IgD-negative memory B cell (primary cell): ENCODE data around the gene BATF2. TPM values are rescaled to one million over a fixed set of nuclear protein-coding genes. Genes with fewer than 3 reads are reported as not detected.

Experiments used
- H3K27ac Mint-ChIP-seq, 3 donors: one replicate each; pipeline ENCODE4 v1.8.0; 2020 to 2022; ENCODE audit warnings: mild to moderate bottlenecking in 3 of 3, mixed read lengths in 3 of 3, moderate library complexity in 1 of 3
- H3K27me3 Mint-ChIP-seq: one replicate; pipeline ENCODE4 v1.8.0; 2021; ENCODE audit warnings: mixed read lengths
- H3K36me3 Mint-ChIP-seq: one replicate; pipeline ENCODE4 v1.8.0; 2020; ENCODE audit warnings: mild to moderate bottlenecking, mixed read lengths
- H3K4me1 Mint-ChIP-seq, 3 donors: one replicate each; pipeline ENCODE4 v1.8.0; 2020 to 2022; ENCODE audit warnings: mixed read lengths in 3 of 3, mild to moderate bottlenecking in 1 of 3
- H3K4me3 Mint-ChIP-seq, 4 donors: one replicate each; pipeline ENCODE4 v1.8.0; 2020 to 2022; ENCODE audit warnings: mild to moderate bottlenecking in 4 of 4, mixed read lengths in 4 of 4, moderate library complexity in 3 of 4
- H3K9me3 Mint-ChIP-seq, 3 donors: one replicate each; pipeline ENCODE4 v1.8.0; 2020 to 2021; ENCODE audit warnings: mixed read lengths in 3 of 3, mild to moderate bottlenecking in 1 of 3
- polyA plus RNA-seq: library from polyadenylated mRNA; unstranded; fragments of 300-500 nt; fragmentation: Illumina TruSeq; gene quantifications from one replicate; pipeline ENCODE4 v1.2.3, GENCODE V29; 2021

BATF2 gene
- polyA plus RNA-seq, 1 donor from 2014 or later, result 0.29 TPM

DNA sequence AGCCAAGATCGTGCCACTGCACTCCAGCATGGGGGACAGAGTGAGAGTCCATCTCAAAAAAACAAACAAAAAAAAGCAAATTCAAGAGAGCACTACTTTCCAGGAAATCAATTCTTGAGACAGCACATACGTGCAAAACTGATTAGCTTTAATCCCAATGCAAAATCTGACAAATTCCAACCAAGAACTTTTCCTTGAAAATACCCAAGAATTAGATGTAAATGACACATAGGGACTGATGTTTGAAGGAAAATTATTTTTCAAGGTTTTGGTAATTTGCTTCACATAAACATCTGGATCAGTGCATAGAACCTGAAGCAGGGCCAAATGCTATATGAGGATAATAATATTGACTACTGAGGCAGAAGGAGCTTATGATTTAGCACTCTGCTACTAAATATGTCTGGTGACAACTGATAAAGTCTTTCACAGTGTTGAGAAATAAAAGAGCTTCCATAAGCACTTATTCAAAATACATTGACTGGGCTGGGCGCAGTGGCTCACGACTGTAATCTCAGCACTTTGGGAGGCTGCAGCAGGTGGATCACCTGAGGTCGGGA is 33.6 kb downstream of the BATF2 start:
- peaks cover 2% of the 10 kb centered on the region for H3K36me3 Mint-ChIP-seq
- no peaks in the 10 kb centered on the region for H3K9me3 Mint-ChIP-seq
- no peaks in the 10 kb centered on the region for H3K27me3 Mint-ChIP-seq
- no peak overlapping the region for H3K4me3 Mint-ChIP-seq
- peaks cover 7 to 9% (median 7%) of the 10 kb centered on the region in 3 donors for H3K4me1 Mint-ChIP-seq
- no peak overlapping the region for H3K27ac Mint-ChIP-seq

DNA sequence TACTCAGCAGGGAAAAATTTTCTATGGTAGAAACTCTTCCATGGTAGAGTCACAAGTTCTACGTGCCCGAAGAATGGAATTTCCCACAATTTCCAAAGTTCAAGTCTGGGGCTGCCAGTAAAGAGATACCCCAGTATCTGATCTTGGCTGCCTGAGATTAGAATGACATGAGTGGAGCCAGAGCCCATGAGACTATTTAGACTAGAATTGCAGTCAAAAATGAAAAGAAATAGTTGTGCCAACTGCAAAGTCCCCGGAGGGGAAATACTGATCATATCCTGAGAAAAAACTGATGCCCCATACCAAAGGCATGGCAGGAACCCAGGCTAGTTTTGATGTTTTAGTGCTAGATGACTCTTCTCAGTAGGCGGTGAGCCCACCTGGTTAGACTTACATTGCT is 36.1 kb downstream of the BATF2 start:
- Mint-ChIP-seq H3K4me3 (no peak overlapping the region), H3K9me3 (no peaks in the 10 kb centered on the region), H3K27me3 (peaks cover 2% of the 10 kb centered on the region), H3K36me3 (no peaks in the 10 kb centered on the region), H3K27ac (no peak overlapping the region), H3K4me1 (peaks cover 5 to 7% (median 7%) of the 10 kb centered on the region in 3 donors)

DNA sequence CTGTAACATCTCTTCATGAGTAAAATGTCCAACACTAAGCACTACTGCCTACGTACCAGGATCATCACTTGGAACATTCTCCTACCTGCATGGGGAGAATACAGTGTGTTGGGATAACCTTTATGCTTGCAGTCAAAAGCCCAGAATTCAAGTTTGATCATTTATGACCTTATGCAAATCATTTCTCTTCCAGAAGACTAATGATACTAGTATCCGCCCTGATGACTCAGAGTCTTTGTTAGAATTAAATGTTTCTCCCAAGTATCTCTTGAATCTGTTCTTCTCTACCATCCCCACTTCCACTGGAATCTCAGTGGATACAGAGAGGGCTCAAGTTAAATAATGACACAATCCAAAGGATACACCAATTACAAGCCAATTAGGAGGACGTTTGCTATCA is 37.3 kb downstream of the BATF2 start:
- H3K27me3 Mint-ChIP-seq, result peaks cover 2% of the 10 kb centered on the region
- no peak overlapping the region for H3K27ac Mint-ChIP-seq
- no peak overlapping the region for H3K4me3 Mint-ChIP-seq
- peaks cover 5 to 7% (median 5%) of the 10 kb centered on the region in 3 donors for H3K4me1 Mint-ChIP-seq
- no peaks in the 10 kb centered on the region for H3K9me3 Mint-ChIP-seq
- H3K36me3 Mint-ChIP-seq, result no peaks in the 10 kb centered on the region

DNA sequence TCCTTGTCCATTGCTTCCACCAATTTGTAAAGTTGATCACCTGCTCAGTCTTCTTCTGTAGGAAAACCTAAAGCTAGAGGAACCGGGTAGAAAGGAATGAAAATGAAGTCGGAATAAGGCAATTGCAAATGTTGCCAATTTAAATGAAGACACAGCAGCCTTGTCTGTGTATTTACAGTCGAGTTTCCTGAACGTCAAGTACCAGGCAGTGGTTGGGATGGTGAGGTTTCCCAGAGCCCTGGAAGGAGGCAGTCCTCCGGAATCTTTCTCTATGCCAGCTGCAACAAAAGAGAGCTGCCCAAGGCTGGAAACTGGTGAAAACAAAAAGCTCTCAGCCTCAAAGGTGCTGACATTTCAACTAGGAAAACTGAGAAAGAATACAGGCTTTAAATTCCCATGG is 42.6 kb downstream of the BATF2 start:
- Mint-ChIP-seq H3K4me1 (peaks cover 0 to under 1% (median 0%) of the 10 kb centered on the region in 3 donors), H3K36me3 (no peaks in the 10 kb centered on the region), H3K27me3 (peaks cover 2% of the 10 kb centered on the region), H3K27ac (no peak overlapping the region), H3K4me3 (no peak overlapping the region), H3K9me3 (no peaks in the 10 kb centered on the region)

DNA sequence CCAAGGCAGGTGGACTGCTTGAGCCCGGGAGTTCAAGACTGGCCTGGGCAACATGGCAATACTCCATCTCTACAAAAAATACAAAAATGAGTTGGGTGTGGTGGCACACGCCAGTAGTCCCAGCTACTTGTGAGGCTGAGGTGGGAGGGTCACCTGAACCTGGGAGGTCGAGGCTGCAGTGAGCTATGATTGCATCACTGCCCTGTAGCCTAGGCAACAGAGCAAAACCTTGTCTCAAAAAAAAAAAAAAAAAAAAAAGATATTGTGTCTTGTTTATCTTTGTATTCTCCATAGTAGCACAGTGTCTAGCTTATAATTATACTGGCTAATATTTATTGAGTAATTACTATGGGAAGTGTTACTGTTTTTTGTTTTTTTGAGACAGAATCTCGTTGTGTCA is 45.2 kb downstream of the BATF2 start:
- H3K4me1 Mint-ChIP-seq, result no peaks in the 10 kb centered on the region
- H3K27ac Mint-ChIP-seq, result no peak overlapping the region
- no peaks in the 10 kb centered on the region for H3K27me3 Mint-ChIP-seq
- H3K36me3 Mint-ChIP-seq, result no peaks in the 10 kb centered on the region
- no peaks in the 10 kb centered on the region for H3K9me3 Mint-ChIP-seq
- H3K4me3 Mint-ChIP-seq, result no peak overlapping the region

DNA sequence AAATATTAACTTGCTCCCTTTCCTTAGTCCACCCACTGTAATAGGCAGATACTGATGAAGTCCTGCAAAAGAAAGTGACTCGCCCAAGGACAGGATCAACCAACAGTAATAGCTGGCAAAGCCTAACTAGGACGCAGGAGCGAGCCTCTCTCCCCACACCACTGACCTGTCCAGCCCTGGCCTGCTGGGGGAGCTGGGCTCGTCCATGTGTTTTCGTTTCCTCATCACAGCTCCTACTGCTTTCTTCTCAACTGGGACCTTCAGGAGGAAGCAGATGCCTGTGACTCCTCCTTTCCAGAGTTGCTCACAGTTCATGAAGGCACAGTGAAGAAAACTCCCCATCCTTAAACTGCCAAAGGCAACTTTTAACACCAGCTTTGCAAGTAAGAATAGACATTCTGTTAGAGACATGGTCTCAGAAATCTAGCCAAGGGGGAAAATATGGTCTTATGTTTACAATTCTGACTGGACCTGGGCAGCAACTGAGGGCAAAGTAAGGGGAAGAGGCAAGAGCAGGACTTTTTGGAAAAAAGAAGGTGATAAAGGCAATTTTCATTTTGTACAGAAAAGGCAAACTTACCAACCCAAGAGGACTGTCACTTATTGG is 49.5 kb downstream of the BATF2 start:
- H3K9me3 Mint-ChIP-seq, result no peaks in the 10 kb centered on the region
- peaks cover 3% of the 10 kb centered on the region for H3K27me3 Mint-ChIP-seq
- no peaks in the 10 kb centered on the region for H3K4me1 Mint-ChIP-seq
- no peak overlapping the region for H3K4me3 Mint-ChIP-seq
- H3K27ac Mint-ChIP-seq, result no peak overlapping the region
- H3K36me3 Mint-ChIP-seq, result no peaks in the 10 kb centered on the region

Other genes starting within 250 kb of the BATF2 start
- gene PYGM, start 237.0 kb downstream of the BATF2 start, polyA plus RNA-seq, result 2.0 TPM
- gene SF1, start 218.4 kb downstream of the BATF2 start, polyA plus RNA-seq, result 170 TPM
- 68.1 TPM for gene MAP4K2, start 193.8 kb downstream of the BATF2 start, polyA plus RNA-seq
- gene MEN1, start 186.4 kb downstream of the BATF2 start, polyA plus RNA-seq, result 36.4 TPM
- gene CDC42BPG, start 152.3 kb downstream of the BATF2 start, polyA plus RNA-seq, result 0.15 TPM
- 210 TPM for gene EHD1, start 118.3 kb downstream of the BATF2 start, polyA plus RNA-seq
- gene ATG2A, start 79.8 kb downstream of the BATF2 start, polyA plus RNA-seq, result 3.9 TPM
- gene PPP2R5B, start 72.3 kb downstream of the BATF2 start, polyA plus RNA-seq, result 11.4 TPM
- not detected for gene GPHA2, start 61.1 kb downstream of the BATF2 start, polyA plus RNA-seq
- gene MAJIN, start 24.9 kb downstream of the BATF2 start, polyA plus RNA-seq, result 0.39 TPM
- gene ARL2, start 17.2 kb upstream of the BATF2 start, polyA plus RNA-seq, result 100 TPM
- 24.4 TPM for gene SNX15, start 30.5 kb upstream of the BATF2 start, polyA plus RNA-seq
- gene SAC3D1, start 44.2 kb upstream of the BATF2 start, polyA plus RNA-seq, result 7.2 TPM
- 21.5 TPM for gene NAALADL1, start 61.6 kb upstream of the BATF2 start, polyA plus RNA-seq
- 2.0 TPM for gene CDCA5, start 87.1 kb upstream of the BATF2 start, polyA plus RNA-seq
- gene ZFPL1, start 87.3 kb upstream of the BATF2 start, polyA plus RNA-seq, result 36.4 TPM
- gene VPS51, start 99.2 kb upstream of the BATF2 start, polyA plus RNA-seq, result 88.2 TPM
- gene TM7SF2, start 114.9 kb upstream of the BATF2 start, polyA plus RNA-seq, result 18.2 TPM
- 20.2 TPM for gene ZNHIT2, start 120.7 kb upstream of the BATF2 start, polyA plus RNA-seq
- 1,422 TPM for gene FAU, start 125.2 kb upstream of the BATF2 start, polyA plus RNA-seq
- 95.5 TPM for gene MRPL49, start 125.3 kb upstream of the BATF2 start, polyA plus RNA-seq
- 61.2 TPM for gene SYVN1, start 137.5 kb upstream of the BATF2 start, polyA plus RNA-seq
- gene SPDYC, start 173.3 kb upstream of the BATF2 start, polyA plus RNA-seq, result not detected
- gene CAPN1, start 185.0 kb upstream of the BATF2 start, polyA plus RNA-seq, result 113 TPM